ENCODE measurements around the gene GDPD5.

GDPD5 gene

DNA sequence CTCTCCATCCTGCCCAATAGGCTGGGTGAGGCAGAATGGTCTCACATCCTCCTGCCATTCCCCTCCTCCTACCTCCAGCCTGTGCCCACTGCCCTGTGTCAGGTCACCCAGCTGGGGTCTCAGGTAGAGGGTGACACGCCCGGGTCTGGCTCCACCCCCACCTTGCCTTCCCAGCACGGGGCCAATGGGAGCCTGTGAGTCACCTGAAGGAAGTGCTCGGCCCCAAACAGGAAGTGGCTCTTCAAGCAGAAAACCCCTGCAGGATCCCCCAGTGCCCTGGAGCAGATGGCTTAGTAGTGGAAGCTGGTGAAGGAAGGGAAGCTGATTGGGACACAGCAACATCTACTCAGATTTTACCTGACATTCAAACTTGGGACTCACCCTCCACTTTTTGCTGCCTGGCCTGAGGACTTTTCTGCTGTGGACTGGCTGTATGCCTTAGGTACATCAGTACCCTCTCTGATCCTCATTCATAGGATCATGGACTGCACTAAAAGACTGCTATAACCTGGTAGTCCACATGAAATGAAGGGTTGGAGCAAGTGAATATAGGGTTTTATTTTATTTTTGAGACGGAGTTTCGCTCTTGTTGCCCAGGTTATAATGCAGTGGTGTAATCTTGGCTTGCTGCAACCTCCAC, 33.4 kb downstream of the GDPD5 start:
- no peak for DNase-seq

DNA sequence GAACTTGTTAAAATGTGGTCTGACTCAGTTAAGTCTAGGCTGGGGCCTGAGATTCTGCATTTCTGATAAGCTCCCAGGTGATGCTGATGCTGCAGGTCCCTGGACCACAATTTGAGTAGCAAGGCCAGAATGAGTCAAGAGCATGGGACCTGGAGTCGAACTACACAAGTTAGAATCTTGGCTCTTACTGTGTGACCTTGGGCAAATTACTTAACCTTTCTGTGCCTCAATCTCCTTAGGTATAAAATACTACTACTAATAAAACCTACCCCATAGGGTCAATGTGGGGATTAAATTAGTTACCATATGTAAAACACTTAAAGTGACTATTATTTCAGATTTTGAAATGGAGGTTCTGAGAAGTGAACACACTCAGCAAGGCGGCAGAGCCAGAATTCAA, 34.3 kb downstream of the GDPD5 start:
- DNase-seq: no peak

DNA sequence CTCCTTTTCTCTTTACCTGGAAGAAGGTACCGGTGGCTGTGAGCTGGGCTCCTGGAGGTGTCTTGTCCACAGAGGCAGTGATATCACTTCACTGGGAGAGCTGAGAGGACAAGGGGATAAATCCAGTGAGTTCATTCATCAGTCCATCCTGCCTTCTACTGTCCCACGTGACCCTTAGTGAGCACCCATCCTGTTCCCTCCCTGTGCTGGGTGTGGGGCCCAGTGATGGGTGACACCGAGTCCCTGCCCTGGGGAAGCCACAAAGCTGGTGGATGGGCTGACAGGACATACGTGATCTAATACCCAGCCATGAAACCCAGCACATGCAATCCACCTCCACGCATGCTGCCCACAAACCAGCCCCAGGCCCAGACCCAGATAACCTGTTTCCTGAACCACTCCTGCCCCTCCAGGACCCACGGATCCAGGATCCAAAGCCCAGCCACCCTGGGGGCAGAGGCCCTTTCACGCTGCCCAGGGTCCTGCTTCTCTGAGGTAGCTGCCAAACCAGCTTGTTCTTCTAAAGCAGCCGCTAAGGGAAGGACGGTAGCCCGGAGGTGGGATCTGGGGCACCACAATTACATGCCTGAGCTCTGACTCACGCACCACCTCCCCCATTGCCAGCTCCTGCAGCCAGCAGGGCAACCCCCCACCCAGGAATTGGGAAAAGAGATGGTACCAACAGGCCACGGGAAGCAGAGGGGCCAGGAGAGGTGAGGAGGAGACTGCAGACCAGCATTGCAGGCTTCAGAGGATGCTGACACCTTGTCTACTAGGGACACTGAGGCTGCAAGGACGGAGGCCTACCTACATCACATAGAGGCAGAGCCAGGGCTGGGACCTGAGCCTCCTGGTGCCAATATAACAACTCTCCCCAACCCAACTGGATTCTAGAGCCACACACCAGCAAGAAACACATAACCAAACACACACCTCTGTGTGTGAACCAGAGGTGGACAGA, 35.2 kb downstream of the GDPD5 start:
- DNase-seq: no peak

DNA sequence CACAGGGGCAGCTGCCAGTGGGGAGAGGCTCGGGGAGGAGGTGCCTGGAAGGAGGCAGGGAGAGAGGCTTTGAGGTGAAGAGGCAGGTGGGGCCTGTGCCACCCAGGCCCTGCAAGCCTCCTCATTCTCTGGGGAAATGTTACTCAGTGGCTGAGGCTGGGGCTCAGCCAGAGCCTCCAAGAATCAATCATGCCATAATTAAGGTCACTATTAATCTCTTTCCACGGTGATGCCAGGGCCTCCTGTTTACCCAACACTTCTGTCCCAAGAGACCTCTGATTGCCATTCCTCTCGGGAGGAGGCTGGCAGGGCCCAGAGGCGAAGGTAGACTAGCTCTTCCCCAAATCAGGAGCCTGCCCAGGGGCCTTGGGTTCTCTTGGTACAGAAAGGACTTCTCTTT, 38.4 kb downstream of the GDPD5 start:
- no peak for DNase-seq

DNA sequence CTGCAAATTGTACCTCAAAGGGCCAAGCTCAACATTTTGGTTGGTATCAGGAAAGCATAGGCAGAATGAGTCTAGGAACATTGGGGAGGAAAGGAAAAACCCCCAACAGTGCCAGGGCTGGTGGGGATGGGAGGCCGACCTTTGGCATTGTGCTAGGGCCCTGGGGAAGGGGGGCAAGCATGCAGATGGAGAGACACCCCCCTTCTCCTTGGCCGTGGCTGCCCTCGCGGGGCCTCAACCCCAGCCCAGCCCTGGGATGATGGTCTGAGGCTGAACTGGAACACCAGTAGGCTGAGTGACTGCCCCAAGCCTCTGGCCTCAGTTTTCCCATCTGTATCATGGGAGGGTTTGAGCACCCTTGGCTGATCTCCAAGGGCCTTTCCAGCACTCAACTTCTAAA, 40.0 kb downstream of the GDPD5 start:
- no peak for DNase-seq

DNA sequence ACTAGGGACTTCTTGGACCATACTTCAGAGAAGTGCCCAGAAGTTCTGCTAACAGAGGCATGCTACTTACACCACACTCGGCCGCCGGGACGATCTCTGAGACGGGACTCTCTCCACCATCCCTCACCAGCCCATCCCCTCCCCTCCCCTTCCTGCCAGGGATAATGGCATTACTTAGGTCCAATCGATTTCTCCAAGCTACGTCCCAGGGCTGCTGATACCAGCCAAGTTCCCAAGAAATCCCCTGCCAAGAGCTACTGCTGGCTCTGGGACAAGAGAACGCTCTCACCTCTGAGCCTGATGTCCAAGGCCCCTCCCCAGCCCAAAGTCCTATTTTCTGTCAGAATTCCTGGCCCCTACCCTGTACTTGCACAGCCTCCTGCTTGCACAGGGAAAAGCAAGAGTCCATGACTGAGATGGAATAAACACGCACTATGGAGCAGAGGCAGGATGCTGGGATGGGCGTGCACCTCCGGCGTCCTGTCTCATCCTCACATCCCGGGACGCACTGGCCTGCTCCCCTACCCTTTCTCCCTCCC, 42.7 kb downstream of the GDPD5 start:
- no peak for DNase-seq

DNA sequence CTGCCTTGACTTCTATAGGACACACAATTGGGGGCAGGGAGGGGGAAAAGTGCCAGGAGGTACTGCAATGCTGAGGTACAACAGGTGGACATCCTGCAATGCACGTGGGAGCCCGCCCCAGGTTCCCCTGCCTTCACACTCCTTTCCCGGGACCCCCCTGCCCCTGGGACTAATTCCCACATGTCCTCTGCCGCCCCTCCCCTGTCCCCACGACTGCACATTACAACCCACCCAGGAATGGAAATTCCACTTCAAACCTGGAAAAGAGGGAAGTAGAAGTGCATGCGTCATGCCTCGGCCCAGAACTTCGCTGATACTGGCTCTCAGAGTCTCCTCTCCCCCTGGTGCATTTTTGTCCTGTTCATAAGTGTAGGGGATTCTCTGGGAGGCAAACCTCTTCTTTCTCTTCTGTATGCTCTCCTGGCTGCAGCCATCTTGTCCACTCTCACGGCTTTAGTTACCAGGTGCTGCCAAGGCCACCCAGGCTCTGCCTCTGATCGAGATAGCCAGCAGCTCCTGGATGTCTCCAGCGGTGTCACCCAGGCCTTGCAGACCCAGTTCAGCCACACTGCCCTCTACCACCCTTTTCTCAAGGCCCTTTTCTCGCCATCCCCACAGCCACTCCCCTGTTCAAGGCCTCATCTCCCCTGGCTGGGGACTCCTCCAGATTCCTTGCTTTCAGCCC, 43.7 kb downstream of the GDPD5 start:
- no peak for DNase-seq

DNA sequence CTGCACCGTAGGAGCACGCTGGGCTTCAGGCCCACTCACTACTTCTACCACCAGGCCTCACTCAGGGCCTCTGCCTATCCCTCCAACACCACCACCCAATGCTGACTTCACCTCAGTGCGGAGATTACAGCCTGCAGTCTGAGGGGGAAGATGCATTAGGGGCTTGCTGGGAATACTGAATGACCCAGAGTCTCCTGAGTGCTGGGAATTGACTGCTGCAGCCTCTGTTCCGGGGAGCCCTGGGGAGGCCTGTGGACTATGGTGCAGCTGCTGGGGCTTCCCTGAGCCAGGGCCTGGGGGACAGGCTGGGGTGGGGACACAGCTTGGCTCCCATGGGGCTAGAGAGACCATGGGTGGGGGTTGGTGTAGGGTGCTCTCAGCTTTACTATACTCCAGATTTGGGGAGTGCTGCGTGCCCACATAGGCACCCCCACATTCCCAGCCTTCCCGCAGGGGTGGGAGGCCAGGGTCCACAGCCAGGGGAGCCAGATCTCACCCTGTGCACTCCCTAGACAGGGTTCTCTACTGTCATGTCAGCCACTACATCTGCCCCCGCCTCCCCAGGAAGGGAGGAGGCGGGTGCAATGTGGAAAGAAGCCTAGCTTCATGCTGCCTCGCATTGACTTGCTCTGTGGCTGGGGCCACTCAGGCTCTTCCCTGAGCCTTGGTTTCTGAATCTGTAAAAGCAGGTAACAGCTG, 44.4 kb downstream of the GDPD5 start:
- DNase-seq: no peak

DNA sequence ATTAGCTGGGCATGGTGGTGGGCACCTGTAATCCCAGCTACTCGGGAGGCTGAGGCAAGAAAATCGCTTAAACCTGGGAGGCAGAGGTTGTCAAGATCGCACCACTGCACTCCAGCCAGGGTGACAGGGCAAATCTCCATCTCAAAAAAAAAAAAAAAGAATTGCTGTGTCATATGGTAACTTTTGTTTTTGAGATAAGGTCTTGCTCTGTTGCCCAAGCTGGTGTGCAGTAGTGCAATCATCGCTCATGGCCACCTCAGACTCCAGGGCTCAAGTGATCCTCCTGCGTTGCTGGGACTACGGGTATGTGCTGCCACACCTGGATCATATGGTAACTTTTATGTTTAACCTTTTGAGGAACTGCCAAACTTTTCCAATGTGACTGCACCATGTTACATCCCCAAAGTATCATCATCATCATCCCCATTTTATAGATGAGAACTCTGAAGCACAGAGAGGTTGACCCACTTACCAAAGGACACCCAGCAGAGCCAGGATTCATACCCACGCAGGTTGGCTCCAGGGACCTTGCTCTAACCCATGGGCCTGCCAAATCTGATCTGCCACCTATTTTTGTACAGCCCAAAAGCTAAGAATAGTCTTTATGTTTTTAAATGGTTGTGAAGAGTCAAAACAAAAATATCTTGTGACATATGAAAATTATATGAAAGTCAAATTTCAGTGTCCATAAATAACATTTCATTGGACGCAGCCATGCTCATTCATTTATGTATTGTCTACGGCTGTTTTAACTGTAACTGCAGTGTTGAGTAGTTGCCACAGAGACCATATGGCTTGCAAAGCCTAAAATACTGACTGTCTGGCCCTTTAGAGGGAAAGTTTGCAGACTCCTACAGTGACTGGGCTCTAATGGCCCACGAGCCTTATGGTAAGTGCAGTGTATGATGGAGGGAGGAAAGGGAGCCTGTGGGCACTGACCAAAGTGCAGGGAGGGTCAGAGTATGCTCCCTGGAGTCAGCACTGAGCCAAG, 45.3 kb downstream of the GDPD5 start:
- no peak for DNase-seq

DNA sequence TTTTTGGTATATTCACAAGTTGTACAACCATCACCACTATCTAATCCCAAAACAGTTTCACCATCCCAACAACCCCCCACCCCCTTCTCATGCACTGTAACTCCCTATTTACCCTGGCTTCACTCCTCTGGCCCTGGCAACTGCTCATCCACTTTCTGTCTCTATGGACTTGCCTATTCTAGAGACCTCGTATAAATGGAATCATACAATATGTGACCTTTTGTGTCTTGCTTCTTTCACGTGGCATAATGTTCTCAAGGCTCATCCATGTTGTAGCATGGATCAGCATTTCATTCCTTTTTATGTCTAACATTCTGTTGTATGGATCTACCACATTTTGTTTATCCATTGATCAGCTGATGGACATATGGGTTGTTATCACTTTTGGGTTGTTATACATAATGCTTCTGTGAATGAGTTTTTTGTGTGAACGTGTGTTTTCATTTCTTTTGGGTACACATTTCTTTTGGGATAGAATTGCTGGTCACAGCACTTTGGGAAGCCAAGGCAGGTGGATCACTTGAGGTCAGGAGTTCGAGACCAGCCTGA, 46.1 kb downstream of the GDPD5 start:
- no peak for DNase-seq

DNA sequence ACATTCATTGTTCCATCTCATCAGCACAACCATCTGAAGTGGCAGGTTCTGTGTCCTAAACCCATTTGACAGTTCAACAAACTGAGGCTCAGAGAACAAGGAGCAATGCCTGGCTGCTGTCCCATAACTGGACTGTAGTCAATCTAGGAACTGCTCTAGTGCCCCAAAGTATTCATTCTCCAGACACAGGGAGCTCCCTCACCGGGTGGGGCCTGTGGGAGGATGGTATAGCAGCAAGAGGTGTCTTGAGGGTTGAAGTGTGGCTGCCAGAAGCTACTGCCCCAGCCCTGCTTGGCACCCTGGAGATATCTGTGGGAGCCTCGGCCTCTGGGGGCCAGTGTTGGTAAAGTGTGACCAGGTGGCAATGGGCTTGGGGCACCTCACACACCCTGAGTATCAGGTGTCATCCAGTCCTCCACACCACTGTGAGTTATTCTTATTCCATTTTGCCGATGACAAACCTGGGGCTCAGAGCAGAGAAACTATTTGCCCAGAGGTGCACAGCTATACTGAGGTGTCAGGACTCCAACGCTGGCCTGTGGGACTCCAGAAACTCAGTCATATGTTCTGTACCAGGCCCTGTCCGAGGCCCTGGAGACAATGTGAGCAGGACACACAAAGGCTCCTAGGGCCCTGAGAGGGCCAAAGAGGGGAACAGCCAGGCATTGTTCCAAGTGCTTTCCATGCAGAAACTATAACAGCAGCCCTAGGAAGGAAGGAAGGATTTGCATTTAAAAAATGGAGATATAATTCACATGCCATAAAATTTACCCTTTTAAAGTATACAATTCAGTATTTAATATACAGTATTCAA, 46.8 kb downstream of the GDPD5 start:
- DNase-seq: no peak

DNA sequence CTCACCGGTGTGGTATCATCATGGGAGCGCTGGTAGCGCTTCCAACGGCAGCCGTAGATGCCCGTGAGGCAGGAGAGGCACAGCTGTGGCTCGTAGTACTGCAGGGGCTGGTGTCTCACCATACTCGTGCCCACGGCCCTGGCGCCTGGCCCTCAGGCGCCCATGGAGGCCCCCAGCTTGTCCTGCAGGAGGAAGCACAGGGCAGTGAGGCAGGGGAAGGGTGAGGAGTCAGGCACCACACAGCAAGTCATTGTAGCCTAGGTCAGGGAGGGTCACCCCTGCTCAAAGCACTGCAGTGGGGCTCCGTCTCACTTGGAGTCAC, 48.2 kb downstream of the GDPD5 start:
- no peak for DNase-seq

DNA sequence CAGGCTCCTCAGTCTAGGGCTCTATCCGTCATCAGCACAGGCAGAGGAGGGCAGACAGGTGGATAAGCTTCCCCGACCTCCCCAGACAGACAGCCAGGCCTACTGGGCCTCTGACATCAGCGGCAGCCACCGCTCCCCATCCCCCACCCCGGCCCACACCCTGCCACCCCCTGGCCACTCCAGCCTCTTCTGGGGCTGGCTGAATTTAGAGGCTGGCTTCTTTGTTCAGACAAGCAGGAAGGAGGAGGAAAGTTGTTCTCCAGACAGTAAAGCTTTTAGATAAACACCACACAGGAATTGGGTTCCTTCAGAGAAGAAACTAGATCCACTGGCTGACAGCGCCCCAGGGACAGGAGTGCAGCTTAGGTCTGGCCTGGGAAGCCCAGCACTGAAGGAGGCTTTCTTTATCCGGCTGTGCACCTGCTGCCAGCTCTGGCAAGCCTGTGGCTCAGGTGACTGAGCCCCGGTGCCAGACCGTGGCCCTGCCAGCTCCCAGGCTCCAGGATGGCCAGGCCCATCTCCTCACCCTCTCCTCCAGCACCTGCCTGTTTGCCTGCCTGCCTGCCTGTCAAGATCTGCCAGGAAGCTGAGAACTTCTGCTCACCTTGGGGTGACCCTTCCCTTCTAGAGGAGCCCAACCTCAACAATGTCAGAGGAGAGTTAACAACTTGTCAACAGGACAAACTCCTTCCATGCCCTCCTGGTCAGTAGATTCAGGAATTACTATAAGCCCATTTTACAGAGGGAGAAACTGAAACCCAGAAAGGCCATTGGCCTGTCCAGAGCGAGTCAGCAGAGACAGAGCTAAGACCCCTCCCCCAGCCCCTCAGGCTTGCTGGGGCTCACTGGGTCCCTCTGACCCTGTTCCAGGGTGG, 48.8 kb downstream of the GDPD5 start:
- DNase-seq: no peak

DNA sequence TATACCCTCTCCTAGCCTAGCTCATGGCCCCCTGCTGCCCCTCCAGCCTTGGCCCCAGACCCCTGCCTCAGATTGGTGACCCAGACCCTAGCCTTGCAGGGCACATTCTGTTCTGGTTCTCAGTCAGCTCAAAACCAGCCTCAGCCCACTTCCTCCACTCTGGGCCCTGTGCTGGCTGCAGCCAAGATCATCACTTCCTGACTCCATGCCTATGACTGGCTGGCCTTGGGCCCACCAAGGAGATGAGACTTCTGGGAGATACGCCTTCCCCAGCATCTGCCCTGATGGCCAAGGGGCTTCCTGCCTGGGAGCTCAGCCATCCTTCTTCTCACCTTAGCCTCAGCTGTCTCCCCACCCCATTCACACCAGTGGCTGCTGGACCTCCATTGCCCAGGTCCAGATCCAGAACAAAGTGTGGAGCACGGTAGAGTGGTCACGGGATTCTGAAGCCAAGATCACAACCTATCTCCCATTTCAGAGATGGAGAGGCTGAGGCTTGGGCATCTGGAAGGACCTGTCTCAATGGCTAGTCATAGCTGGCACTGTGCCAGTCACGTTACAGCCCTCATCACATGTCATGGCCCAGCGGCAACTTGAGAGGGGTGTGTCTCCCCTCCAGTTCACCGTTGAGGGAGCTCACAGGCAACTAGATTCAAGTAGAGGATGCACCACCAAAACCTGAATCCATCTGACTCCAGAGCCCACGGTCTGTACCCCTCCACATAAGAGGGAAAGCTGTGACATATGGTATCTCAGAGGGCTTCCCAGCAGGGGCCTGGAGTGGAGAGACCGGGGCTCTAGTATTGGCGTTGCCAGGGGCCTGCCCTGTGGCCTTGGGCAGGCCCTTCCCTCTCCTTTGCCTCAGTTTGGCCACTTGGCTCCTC, 49.7 kb downstream of the GDPD5 start:
- no peak for DNase-seq

DNA sequence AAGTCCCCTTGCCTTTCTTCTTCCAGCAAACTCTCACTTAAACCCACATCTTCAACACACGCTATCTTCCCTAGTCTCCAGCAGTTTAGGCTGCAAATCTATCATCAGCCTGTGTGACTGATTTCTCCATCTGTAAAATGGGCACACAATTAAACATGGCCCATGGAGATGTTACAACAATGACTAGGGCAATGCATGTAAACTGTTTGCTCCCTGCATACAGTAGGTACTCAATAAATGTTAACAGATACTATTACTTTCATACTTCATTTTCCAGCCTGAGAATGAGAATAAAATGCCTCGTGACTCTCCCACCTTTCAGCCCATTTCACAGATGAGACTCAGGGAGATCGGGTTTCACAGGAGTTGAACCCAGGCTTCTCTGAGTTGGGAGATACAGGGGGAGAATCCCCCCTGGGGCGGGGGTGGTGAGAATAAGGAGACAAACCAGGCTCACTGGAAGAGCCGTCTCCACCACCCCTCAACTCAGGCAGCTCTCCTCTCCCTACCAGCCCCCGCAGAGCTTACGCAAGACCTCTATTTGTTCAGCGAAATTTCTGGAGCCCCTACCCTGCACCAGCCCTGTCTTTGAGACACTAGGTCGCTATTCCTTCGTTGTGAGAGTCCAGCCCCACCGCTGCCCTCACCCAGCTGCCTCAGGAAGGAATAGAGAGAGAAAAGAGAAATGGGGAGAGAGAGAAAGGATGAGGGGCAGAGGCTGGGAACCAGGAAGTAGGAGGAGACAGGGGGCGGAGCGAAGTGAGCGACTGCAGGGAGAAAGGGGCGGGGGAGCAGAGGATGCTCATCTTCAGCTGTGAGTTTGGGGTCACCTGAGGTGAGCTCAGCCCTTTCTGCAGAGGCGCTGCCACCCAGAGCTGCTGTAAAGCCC, 50.6 kb downstream of the GDPD5 start:
- peak; percentile 47 for DNase-seq

DNA sequence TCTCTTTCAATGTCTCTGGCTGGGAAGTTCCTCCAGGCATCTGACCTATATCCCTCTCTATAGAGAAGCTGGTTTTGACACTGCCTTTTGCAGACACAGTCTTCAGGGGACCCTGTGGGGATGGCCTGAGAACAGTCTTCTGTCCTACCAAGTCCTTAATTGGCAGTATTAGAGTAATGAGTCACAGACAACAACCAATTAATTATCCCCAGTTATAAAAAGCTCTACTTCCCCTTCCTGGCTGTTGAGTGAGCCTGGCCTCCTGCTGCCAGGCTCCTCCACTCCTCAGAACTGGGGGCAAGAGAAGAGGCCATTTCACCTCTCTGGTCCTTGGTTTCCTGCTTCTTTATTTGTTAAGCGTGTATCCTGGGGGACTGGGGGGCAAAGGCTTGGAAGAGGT, 51.5 kb downstream of the GDPD5 start:
- no peak for DNase-seq

DNA sequence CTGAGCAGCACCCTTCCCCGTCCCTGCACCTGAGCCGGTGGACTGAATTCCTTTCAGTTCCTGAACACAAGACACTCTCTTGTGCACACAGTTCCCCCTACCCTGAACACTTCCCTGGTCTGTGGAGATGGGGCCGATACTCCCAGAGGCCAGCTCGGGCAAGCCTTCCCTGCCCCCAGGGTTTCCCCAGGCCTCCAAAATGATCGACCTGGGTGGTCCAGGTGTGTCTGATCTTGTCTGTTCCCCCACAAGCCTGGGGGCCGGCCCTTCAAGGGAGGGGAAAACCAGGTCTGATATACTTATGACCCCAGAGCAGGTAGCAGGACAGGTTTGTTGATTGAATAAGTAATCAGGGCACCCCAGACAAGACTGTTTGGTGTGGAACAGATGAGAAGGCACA, 52.1 kb downstream of the GDPD5 start:
- DNase-seq: no peak
